AG08396 (cell line): ENCODE data around the gene CALML3.
"Not testable (repeated sequence)": the region's sequence is repeated elsewhere in the genome, so short reads cannot be mapped to it uniquely, and the experiment has no call there.

Source experiments
- DNase-seq: peaks from one replicate; pipeline ENCODE4 v3.0.0; 2012; ENCODE audit warnings: low spot score, mixed read lengths

CALML3 gene

DNA sequence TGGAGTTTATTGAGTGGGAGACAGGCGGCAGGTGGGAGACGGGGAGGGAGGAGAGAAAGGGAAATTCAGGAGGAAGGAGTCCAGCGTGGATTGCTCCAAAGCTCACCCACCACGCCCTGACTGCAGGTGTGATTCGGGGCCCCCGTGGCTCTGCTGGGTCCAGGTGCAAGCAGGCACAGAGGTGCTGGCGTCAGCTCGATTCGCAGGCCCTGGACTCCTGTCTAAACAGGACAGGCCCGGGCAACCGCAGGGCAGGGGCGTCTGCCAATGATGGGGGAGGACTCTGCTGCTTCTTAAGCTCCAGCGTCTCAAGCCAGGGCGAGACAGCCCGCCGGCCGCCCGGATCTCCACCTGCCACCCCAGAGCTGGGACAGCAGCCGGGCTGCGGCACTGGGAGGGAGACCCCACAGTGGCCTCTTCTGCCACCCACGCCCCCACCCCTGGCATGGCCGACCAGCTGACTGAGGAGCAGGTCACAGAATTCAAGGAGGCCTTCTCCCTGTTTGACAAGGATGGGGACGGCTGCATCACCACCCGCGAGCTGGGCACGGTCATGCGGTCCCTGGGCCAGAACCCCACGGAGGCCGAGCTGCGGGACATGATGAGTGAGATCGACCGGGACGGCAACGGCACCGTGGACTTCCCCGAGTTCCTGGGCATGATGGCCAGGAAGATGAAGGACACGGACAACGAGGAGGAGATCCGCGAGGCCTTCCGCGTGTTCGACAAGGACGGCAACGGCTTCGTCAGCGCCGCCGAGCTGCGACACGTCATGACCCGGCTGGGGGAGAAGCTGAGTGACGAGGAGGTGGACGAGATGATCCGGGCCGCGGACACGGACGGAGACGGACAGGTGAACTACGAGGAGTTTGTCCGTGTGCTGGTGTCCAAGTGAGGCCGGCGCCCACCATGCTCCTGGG is at the start of gene CALML3:
CALML3 (plus strand) TSS at position 321 of the 920 bp plus-strand sequence; CDS start at position 446, 125 bp downstream.
- no peak for DNase-seq

DNA sequence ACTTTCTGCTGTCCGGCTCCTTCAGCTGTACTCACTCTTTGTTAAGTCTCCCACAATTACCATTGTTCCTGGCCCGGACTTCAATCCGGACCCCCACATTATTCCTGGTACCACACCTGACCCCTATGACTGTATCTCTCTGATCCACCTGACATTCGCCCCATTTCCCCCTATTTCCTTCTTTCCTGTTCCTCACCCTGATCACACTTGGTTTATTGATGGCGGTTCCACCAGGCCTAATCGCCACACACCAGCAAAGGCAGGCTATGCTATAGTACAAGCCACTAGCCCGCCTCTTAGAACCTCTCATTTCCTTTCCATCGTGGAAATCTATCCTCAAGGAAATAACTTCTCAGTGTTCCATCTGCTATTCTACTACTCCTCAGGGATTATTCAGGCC is 49.7 kb upstream of the CALML3 start:
- DNase-seq = not testable (repeated sequence)

DNA sequence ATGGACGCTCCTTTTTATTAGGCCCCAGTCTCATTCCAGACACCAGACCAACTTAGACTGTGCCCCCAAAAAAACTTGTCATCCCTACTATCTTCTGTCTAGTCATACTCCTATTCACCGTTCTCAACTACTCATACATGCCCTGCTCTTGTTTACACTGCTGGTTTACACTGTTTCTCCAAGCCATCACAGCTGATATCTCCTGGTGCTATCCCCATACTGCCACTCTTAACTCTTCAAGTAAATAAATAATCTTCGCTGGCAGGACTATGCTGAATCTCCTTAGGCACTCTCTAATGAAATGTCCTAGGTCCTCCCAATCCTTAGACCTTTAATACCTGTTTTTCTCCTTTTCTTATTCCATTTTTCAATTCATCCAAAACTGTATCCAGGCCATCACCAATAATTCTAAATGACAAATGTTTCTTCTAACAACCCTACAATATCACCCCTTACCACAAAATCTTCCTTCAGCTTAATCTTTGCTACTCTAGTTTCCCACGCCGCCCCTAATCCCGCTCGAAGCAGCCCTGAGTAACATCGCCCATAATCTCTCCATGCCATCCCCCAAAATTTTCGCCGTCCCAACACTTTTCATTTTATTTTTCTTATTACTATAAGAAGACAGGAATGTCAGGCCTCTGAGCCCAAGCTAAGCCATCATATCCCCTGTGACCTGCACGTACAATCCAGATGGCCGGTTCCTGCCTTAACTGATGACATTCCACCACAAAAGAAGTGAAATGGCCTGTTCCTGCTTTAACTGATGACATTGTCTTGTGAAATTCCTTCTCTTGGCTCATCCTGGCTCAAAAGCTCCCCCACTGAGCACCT is 48.6 kb upstream of the CALML3 start:
- not testable (repeated sequence) for DNase-seq

DNA sequence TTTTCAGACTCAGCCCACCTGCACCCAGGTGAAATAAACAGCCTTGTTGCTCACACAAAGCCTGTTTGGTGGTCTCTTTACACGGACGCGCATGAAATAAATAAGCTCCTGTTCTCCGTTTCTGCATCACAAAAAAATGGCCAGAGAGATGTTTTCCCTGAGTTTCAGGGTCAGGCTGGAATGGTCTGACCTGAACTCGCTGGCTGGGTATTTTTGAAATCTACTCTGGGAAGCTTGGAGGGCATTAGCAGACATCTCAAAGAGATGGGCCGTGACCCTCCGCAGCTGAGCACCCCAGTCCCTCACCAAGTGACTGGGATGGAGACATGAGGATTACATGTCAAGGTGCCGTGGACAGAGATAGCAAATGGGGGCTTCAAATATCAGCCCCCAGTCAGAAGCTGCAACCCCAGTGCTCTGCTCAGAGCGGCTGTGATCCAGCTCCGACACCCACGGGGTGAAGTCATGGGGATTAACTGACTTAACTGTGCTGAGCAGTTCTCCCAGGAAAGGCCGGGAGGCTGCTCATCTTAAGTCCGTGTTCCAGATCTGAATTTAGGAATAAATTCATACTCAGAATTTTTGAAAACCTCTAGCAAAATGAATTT is 47.7 kb upstream of the CALML3 start:
- DNase-seq = no peak

DNA sequence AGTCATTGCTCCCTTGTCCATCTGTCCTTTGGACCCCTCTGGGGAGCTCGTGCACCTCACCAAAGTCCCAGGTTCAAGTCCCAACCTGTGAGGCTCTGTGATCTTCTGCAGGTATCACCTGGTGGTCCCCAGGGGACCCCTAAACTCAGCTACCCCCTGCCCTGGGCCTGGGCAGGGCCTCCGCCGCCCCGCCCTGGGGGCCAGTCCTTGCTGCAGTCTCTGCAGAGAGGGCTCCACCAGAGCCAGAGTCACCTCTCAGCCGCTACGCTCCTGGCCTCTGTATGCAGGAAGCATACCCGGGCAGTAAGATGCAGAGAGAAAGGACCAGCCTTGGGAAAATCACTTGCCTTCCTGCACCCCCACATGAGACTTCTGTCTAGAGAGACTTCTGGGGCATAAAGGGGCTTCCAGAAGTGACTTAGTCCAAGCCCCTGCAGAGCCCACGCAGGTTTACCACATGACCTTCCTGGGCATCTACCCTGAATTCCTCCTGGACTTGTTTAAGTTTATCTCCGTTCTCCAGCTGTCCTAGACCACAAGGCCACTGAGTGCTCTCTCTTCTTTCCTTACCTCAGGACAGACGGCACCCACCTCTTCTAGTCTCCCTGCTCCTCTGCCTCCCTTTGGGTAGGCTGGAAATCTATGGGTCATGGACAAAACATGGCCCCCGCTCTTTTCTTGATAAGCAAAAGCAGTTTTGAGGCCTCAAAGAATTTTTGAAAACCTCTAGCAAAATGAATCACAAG is 46.6 kb upstream of the CALML3 start:
- no peak for DNase-seq

DNA sequence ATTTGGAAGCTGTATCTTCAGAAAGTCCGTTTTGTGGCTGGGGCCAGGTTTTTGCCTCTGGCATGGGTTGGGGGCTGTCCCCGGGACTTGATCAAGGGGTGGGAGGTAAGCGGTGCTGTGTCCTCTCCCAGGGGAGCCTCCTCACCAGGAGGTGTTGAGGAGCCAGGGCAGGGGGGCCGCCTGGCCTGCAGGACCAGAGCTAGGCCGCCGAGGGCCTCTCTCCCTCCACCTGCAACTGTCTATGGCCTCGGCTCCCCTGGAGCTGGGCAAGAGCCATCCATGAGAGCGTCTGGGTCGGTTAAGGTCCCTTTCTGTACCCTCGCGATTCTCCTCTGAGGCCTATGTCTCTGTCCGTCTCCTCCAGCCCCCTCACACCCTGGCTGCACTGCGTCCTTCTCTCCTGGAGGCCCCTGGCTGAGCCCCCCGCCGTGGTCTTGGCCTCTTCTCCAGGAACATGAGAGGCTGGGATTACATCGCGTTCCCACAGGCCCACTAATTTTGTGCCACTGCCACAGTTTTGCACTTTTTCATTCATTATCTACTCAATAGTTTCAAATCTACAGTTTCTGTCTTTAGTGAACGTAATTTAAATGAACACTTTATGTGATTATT is 46.0 kb upstream of the CALML3 start:
- no peak for DNase-seq

DNA sequence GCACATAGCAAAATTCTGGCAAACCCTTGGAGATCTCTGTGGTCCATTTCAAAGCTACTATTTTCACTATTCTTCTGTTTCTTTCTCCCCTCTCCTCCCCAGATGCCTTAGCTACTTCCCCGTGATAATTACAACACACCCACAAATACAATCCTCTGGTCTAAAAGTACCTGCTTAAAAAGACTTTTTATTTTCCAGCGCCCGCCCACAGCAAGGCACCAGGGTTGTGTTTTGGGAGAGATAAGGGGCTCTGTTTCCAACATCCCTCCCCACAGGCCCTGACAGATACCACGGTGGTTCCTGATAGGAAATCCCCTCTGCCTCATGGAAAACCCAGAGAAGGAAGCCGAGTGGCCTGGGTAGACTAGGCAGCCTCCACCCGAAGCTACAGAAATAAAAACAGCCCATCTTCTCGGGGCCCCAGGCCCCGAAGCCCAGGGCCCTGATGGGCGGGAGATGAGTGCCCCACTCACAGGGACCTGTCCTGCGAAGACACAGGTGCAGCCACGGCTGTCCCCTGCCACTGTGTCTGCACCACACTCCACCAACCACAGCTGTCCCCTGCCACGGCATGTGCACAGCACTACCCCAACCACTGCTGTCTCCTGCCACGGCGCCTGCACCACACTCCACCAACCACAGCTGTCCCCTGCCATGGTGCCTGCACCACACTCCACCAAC is 45.1 kb upstream of the CALML3 start:
- DNase-seq = no peak

DNA sequence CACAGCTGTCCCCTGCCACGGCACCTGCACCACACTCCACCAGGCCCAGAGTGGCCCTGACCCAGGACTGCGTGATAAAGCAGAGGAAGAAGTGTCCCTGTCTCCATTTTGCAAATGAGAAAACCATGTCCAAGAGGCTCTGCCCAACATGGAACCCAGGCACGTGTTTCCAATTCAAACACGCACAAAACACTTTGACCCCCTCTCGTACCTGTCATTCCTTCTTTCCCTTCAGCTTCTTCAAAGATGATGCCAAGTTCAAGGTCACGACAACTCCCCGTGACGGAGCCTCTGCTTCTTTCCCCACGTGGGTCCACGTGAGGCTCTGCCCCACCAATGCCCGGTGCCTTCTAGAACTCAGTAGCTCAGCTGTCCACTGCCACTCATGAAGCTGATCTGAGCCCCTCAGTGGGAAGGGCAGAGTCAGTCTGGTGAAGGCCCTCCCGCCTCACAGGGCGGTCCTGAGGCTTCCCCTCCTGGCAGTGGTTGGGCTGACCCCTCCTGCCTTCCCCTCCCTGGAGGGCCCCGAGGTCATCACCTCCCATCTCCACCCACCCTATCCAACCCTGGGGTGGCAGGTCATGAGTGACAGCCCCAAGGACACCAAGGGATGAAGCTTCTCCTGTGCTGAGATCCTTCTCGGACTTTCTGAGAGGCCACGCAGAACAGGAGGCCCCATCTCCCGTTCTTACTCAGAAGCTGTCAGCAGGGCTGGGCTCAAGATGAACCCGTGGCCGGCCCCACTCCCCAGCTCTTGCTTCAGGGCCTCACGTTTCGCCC is 44.4 kb upstream of the CALML3 start:
- no peak for DNase-seq

DNA sequence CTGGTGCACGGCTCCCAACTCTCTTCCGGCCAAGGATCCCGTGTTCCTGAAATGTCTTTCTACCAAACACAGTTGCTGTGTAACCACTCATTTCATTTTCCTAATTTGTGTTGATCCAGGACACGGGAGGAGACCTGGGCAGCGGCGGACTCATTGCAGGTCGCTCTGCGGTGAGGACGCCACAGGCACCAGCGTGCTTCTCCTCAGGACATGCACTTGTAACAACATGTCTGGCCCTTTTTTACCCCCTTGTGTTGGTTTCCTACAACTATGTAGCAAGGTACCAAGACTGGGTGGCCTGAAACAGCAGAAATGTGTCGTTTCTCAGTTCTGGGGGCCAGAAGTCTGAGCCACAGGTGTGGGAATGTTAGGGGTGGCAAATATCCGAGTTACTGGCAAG is 43.6 kb upstream of the CALML3 start:
- no peak for DNase-seq

DNA sequence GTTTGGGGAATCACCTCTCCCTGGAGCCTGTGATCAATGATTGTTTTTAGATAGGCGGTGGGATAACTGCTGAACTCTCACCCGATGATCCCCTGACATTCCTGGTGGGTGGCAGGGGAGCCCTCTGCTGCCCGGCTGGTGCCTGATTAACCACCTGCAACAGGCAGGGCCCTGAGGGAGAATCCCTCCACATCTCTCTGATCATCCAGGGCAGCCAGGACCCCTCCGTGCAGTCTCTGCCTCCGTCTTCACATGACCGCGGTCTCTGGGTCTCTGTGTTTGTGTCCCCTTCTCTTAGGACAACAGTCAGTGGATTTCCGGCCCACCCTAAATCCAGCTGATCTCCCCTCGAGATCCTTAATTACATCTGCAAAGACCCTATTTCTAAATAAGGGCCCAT is 42.7 kb upstream of the CALML3 start:
- DNase-seq = no peak

DNA sequence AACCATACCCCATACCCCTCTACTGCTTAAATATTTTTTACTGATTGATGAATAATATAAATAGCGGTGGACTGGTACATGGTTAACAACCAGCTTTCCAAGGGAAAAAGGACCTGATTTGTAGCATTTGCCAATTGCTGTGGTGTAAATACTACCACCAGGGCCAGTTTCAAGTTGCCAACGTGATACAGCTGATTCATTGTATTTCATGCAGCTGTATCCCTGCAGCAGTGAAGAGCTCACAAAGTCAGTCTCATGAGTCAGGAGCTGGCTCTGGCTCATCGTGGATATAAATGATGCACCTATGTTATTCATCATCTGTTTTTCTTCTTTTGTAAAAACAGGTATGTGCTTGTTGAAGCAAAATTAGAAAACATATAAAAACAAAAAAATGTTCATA is 40.6 kb upstream of the CALML3 start:
- DNase-seq = peak; percentile 40

DNA sequence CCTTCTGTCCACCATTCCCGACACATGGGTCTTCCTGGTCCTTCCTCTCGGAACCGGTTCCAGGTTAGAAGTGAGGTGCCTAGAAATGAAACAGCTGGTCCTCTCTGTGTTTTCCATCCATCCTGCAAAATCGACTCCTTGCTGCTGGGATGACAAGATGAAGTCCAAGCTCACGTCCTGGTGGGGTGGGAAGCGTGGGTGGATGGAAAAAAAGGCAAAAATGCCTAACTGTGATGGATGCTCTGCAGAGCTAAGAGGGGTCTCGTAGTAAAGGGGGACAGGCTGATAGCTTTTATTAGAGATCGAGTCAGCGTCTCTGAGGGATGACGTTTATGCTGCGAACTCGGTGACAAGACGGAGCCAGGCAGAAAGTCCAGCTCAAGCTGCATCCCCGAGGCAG is 39.5 kb upstream of the CALML3 start:
- DNase-seq = no peak

DNA sequence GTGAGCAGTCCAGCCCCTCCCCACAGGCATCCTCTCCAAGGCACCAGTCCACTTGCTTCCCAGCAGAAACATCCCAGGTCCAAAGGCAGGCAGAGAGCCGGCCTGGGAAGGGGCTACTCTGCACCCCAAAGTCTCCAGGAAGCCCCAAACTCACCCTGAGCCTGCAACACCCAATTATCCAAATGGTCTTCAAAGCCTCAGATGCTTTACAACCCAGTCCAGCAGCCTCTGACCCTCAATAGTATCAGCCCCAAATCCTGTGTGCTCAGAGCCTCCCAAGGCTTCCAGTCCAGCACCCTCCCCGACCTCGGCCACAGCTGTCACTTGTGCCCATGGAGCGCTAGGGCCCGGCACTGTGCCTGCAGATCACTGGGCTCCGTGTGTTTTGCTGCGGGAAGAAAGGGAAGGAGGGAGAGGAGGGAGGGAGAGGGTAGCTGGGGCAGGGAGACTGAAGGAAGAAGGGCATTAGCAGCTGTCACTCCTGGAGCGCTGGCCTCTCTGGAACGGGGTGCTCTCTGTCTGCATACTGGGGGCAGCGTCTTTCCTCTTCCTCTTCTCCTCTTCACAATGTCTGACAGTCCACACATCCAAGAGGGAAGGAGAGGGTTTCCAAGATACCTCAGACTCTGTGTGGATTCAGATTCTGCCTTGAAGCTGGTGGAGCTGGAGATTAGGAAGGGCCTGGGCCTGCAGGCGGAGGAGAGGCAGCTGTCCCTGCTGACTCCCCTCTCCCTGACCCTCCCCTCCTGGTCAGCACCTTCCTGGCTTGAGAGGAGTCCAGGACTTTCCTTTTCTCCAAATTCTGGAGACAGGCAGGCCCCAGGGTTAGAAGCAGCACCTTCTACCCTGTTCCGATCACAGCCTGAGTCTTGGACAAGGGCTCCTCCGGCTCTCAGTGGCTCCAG is 38.6 kb upstream of the CALML3 start:
- no peak for DNase-seq

DNA sequence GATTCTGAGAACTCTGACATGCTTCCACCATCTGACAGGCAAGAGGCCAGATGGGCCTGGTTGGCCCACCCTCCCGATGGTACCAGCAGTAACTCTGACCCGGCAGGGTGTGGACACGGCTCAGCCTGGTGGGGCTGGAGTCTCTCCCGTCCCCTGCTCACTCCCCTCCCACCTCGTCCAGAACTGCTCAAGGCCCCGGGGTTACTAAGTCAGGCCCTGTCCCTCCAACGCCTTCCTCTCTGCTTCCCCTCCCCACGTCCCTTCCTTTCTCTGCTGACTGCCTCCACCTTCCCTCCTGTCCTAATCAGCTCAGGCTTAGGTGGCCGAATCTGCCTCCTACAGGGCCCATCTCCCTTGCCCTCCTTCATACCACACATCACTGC is 37.9 kb upstream of the CALML3 start:
- DNase-seq = no peak

DNA sequence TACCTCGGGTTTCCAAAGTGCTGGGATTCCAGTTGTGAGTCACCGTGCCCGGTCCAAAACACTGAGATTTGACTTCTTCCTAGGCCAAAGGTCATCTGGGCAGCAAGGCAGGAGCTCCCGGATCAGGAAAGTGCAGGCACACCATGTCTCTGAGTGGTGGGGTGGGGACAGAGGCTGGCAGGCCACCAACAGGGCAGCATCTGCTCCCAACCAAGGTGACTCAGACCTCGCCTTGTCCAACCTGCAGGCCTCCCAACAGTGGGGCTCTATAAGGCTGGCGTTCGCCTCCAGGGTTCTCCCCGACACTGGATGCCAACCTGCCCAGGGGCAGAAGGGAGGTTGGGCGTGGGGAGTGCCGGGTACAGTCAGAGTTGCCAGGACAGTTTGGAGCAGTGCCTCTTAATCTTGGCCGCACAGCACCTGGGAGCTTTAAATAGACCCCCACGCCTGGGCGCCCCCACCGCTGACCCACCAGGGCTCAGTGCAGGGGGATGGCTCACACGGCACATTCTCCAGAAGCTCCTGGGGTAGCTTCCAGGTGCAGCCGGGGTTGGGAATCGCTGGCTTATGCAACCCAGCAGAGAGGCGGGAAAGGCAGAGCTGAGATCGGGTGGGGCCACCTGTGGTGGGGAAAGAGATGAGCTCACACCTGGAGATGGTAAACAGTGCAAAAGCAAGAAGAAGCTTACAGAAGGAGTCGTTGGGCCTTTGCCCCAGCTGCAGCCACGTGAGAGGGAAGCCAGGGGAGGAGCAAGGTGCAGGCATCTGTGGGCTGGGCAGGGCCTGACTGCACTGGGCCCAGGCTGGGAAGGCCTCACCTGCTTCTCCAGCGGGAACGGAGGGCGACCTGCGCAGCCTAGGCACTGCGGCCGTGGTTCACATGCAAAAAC is 36.2 kb upstream of the CALML3 start:
- no peak for DNase-seq

DNA sequence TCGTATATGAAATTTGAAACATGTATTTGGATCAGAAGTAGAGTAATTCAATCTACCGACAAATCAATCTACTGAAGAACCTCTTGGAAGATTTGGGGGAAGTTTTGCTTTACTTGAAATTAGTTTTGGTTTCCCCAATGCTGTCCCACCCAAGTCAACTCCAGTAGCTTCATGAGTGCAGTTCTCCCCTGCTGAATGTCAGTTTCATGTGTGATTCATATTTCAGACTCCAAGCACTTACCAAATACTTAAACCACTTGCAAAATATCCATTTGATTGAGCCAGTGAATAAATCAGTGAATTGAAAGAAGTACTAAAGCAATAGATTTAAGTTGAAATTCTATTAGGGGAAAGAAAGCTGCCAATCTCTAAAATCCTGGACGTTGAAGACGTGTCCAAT is 34.7 kb upstream of the CALML3 start:
- DNase-seq = no peak

DNA sequence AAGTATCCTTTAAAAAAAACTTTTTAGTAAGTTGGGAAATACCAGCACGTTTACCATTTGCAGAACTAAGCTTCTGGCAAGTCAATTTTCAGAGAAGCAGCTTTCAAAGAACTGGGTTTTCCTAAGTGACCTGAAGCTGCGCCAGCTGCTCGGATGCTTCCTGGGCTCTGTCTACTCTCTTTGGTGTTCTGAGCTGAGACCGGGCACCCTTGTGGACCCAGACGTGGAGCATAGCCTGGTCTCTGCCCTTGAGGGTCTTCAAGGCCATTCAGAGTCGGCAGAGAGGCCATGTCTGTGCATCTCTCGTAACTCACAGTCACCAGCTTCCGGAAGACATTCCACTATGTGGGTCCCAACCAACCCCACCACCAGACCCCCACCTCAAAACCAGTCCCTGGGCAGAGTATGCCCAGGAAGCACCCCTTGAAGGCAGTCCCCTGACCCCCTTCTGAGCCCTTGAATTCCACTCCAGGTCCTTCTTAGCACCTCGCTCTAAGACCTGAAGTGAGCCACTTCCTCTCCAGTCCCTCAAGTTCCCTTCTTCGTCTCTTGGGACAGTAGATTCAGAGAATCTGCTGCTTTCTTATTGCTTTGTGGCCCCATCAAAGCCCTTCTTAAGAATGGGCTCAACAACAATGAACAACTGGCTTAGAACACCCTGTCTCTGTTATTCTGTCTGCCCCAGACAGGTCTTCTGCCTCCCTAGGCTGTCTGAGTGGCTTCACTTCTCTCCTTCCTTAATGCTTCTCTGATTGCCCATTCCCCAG is 33.9 kb upstream of the CALML3 start:
- no peak for DNase-seq
